ENCODE measurements around the gene GRK4. TPM values are rescaled to one million over a fixed set of nuclear protein-coding genes. Genes with fewer than 3 reads are reported as not detected.

GRK4 gene
- polyA plus RNA-seq, 1 of the 3 experiments (the other 2 are of a cell fraction) = 2.7 TPM

DNA sequence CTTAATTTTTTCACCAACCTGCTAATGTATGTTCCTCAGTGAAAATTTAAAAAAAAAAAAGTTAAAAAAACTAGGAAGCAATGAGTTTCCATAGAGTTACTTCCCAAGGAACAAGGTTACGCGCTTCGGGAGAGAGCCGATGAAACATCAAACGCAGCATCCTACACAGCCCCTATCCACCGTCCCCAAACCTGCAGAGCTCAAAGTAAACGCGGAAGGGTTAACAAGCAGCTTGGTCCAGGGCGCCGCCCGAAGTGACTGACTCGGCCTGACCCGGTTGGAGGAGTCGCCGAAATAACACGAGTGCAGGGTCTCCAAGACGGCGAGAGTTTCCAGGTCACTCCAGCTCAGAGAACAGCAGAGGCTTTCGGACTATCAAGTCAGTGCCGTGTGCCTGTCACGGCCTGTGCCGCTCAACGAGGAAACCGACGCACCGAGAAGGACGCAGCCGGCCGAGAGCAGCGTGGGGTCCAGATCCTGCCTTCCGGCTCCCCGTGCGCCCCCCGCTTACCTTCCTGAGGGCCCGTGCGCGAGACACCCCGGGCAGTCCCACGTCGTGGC is 677 bp upstream of the GRK4 start:
- peaks cover 25% of the 10 kb centered on the region for H4K20me1 ChIP-seq (ENCODE audit: insufficient read depth)
- H3K9me3 ChIP-seq = no peaks in the 10 kb centered on the region
- peak overlapping the region; percentile 83; the same call in 1 of the 2 replicates for H2AFZ ChIP-seq (ENCODE audit: low read depth)
- WGBS (ENCODE audit: low lambda C conversion rate) = 1% methylated on average over 16 of the region's 40 CpGs
- H3K9ac ChIP-seq = peak overlapping the region; percentile 89
- ChIA-PET POLR2A (interaction anchor here (0.7 to 1.8 kb wide), 5 partner anchors 11 to 164 kb away, joined by 3 to 5 read pairs (median 3); no protein-coding TSS in a partner anchor), CTCF (interaction anchor here (0.7 to 4.9 kb wide), 11 partner anchors 9 to 82 kb away, joined by 3 to 45 read pairs (median 5); no protein-coding TSS in a partner anchor)
- H3K9me2 ChIP-seq = no peaks in the 10 kb centered on the region
- DNase-seq = no peak
- TF ChIP-seq RAD21 (IDR thresholded peaks at IDR 0.05; ENCODE audit: low read length) (no peak), MXI1 (IDR thresholded peaks at IDR 0.05; ENCODE audit: low read depth, low read length) (no peak), EP300 (IDR thresholded peaks at IDR 0.05; ENCODE audit: borderline replicate concordance in 1 of 2, low read depth in 1 of 2, low read length in 1 of 2) (no peak), GABPA (IDR thresholded peaks at IDR 0.05; ENCODE audit: low read depth) (no peak), SMC3 (IDR thresholded peaks at IDR 0.05; ENCODE audit: low read depth, low read length) (no peak), RXRA (IDR thresholded peaks at IDR 0.05; ENCODE audit: borderline replicate concordance, low read depth) (no peak), FOXM1 (IDR thresholded peaks at IDR 0.05; ENCODE audit: low read depth) (no peak), RFX5 (IDR thresholded peaks at IDR 0.05; ENCODE audit: low read length) (no peak), NRF1 (IDR thresholded peaks at IDR 0.05; ENCODE audit: low read depth, low read length) (no peak)
- TF ChIP-seq, protein P1, sequence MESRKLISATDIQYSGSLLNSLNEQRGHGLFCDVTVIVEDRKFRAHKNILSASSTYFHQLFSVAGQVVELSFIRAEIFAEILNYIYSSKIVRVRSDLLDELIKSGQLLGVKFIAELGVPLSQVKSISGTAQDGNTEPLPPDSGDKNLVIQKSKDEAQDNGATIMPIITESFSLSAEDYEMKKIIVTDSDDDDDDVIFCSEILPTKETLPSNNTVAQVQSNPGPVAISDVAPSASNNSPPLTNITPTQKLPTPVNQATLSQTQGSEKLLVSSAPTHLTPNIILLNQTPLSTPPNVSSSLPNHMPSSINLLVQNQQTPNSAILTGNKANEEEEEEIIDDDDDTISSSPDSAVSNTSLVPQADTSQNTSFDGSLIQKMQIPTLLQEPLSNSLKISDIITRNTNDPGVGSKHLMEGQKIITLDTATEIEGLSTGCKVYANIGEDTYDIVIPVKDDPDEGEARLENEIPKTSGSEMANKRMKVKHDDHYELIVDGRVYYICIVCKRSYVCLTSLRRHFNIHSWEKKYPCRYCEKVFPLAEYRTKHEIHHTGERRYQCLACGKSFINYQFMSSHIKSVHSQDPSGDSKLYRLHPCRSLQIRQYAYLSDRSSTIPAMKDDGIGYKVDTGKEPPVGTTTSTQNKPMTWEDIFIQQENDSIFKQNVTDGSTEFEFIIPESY (IDR thresholded peaks at IDR 0.05; ENCODE audit: borderline replicate concordance, low read depth) = no peak
- TF ChIP-seq, protein P2, sequence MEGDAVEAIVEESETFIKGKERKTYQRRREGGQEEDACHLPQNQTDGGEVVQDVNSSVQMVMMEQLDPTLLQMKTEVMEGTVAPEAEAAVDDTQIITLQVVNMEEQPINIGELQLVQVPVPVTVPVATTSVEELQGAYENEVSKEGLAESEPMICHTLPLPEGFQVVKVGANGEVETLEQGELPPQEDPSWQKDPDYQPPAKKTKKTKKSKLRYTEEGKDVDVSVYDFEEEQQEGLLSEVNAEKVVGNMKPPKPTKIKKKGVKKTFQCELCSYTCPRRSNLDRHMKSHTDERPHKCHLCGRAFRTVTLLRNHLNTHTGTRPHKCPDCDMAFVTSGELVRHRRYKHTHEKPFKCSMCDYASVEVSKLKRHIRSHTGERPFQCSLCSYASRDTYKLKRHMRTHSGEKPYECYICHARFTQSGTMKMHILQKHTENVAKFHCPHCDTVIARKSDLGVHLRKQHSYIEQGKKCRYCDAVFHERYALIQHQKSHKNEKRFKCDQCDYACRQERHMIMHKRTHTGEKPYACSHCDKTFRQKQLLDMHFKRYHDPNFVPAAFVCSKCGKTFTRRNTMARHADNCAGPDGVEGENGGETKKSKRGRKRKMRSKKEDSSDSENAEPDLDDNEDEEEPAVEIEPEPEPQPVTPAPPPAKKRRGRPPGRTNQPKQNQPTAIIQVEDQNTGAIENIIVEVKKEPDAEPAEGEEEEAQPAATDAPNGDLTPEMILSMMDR (IDR thresholded peaks at IDR 0.05) = no peak
- TF ChIP-seq, protein P3, sequence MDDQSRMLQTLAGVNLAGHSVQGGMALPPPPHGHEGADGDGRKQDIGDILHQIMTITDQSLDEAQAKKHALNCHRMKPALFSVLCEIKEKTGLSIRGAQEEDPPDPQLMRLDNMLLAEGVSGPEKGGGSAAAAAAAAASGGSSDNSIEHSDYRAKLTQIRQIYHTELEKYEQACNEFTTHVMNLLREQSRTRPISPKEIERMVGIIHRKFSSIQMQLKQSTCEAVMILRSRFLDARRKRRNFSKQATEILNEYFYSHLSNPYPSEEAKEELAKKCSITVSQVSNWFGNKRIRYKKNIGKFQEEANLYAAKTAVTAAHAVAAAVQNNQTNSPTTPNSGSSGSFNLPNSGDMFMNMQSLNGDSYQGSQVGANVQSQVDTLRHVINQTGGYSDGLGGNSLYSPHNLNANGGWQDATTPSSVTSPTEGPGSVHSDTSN (IDR thresholded peaks at IDR 0.05) = no peak
- peak overlapping the region; percentile 61 to 73 for H3K27ac ChIP-seq (ENCODE audit: low read depth in 2 of 2, low read length in 1 of 2)
- H3K4me2 ChIP-seq = peak overlapping the region; percentile 91
- peaks cover 4 to 17% of the 10 kb centered on the region in 2 experiments; a peak in 2 of 4 replicates for H3K4me1 ChIP-seq (ENCODE audit: control insufficient read depth in 1 of 2, insufficient read depth in 2 of 2, low read depth in 1 of 2, low read length in 1 of 2)
- H3K4me3 ChIP-seq (ENCODE audit: low read depth in 2 of 2, low read length in 1 of 2) = peak overlapping the region; percentile 91 to 92
- no peaks in the 10 kb centered on the region for H3K27me3 ChIP-seq (ENCODE audit: insufficient read depth)
- H3K79me2 ChIP-seq (ENCODE audit: insufficient read depth) = peaks cover 48% of the 10 kb centered on the region
- H3F3A ChIP-seq (replicated peaks; ENCODE audit: insufficient read depth) = peaks cover 4% of the 10 kb centered on the region
- H3K36me3 ChIP-seq (replicated peaks in 1 of 2; ENCODE audit: control insufficient read depth in 1 of 2, insufficient read depth in 2 of 2, low read length in 1 of 2) = peaks cover 0 to 14% of the 10 kb centered on the region in 2 experiments
